Prostate gland (tissue), 2 donors: ENCODE data around the gene CALHM2. TPM values are rescaled to one million over a fixed set of nuclear protein-coding genes. Genes with fewer than 3 reads are reported as not detected.

Experiments
- DNase-seq: peaks from one replicate; pipeline ENCODE4 v3.0.0-alpha.2; 2019; ENCODE audit warnings: low spot score
- H3K27ac ChIP-seq, 2 donors: fragments of 200-600 bp; sonication (generic); 2 replicates each; pipeline ENCODE4 v1.5.1; 2017 to 2019
- H3K27me3 ChIP-seq: fragments of 200-600 bp; sonication (generic); replicated peaks from 2 replicates; pipeline ENCODE4 v1.5.1; 2019; ENCODE audit not compliant: insufficient read depth
- H3K36me3 ChIP-seq, 2 donors: fragments of 200-600 bp; sonication (generic); 1 replicate in 1 of 2; 2 replicates in 1 of 2; pipeline versions ENCODE4 v1.5.1 to v1.8.1; 2017 to 2019
- H3K4me1 ChIP-seq: fragments of 200-600 bp; sonication (generic); replicated peaks from 2 replicates; pipeline ENCODE4 v1.5.1; 2019
- H3K4me3 ChIP-seq, 2 donors: fragments of 200-600 bp; sonication (generic); 2 replicates each; pipeline ENCODE4 v1.5.1; 2017 to 2019
- H3K9me3 ChIP-seq: fragments of 200-600 bp; sonication (generic); 2 replicates; pipeline ENCODE4 v1.5.1; 2017
- POLR2A ChIP-seq: fragments of 450-650 bp; IDR thresholded peaks from one replicate; pipeline ENCODE4 v1.6.1; 2016; ENCODE audit warnings: antibody characterized with exemption, mild to moderate bottlenecking
- POLR2AphosphoS5 ChIP-seq: sonication (generic); formaldehyde crosslinking; IDR thresholded peaks from one replicate; pipeline ENCODE4 v1.6.1; 2017; ENCODE audit warnings: antibody characterized with exemption
- WGBS: methylation state at CpG from one replicate; pipeline ENCODE4 v1.1.5; 2018; 5-methylcytosine and 5-hydroxymethylcytosine counted together
- intact Hi-C: fragments of 100-400 bp; cut with DNase I; formaldehyde crosslinking; loops from one replicate; pipeline ENCODE4 v1.14.2; 2022
- total RNA-seq, 2 donors: library from RNA; depleted of rRNA; stranded (reverse); fragments of >200 nt; gene quantifications; one replicate each; pipeline ENCODE4 v1.1.0, GENCODE V29; 2016
- TF ChIP-seq, protein P1 (sequence below), 4 experiments: fragments of 200-600 bp in 2 of 4; fragments of 450-650 bp in 2 of 4; sonication (generic) in 2 of 4; IDR thresholded peaks; 1 replicate in 3 of 4; 2 replicates in 1 of 4; pipeline ENCODE4 v1.5.1; 2016 to 2019; ENCODE audit warnings: antibody characterized with exemption in 4 of 4, mild to moderate bottlenecking in 2 of 4, moderate library complexity in 2 of 4

CALHM2 gene
- total RNA-seq, 2 donors from 2014 or later: 11.7 to 82.8 TPM

DNA sequence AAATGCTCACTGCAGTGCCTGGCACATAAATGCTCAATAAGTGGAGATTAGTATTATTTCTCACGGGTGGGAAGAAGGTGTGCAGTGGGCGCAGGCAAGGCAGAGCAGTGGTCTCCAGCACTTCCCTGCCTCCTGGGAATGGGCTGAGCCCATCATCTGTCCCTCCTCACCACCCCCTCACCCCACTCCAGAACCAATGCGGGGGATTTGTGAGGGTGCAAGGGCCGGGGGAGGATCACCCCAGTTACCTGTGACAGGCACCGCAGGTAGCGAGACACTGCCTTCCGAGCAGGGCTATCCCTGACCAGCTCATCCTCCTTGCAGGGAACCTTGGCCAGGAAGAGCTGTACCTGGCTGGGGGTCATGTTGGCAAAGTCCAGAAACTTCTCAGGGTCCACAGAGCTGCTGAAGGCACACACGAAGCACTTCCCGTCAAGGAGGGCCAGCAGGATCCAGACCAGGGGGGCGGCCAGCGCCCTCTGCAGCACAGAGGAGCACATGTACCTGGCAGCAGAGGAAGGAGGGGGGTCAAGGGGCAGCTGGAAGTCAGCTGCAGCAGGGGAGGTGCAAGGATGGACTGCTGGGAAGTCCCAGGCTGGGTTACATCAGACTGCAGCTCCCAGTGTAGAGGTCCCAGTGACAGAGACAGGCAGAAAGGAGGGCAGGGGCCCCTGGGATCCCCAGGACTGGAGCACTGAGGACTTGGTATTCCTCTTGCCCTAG is 24.0 kb upstream of the CALHM2 start:
- H3K4me1 ChIP-seq: no peaks in the 10 kb centered on the region
- 64% methylated on average over 11 of the region's 11 CpGs for WGBS
- no peaks in the 10 kb centered on the region for H3K27me3 ChIP-seq
- intact Hi-C loops: no loop called here
- no peaks in the 10 kb centered on the region for H3K36me3 ChIP-seq
- DNase-seq: no peak
- no peak overlapping the region for H3K27ac ChIP-seq
- TF ChIP-seq POLR2AphosphoS5: no peak
- no peak for TF ChIP-seq POLR2A
- TF ChIP-seq, protein P1, sequence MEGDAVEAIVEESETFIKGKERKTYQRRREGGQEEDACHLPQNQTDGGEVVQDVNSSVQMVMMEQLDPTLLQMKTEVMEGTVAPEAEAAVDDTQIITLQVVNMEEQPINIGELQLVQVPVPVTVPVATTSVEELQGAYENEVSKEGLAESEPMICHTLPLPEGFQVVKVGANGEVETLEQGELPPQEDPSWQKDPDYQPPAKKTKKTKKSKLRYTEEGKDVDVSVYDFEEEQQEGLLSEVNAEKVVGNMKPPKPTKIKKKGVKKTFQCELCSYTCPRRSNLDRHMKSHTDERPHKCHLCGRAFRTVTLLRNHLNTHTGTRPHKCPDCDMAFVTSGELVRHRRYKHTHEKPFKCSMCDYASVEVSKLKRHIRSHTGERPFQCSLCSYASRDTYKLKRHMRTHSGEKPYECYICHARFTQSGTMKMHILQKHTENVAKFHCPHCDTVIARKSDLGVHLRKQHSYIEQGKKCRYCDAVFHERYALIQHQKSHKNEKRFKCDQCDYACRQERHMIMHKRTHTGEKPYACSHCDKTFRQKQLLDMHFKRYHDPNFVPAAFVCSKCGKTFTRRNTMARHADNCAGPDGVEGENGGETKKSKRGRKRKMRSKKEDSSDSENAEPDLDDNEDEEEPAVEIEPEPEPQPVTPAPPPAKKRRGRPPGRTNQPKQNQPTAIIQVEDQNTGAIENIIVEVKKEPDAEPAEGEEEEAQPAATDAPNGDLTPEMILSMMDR (IDR thresholded peaks at IDR 0.05): no peak
- H3K4me3 ChIP-seq: no peak overlapping the region
- no peaks in the 10 kb centered on the region for H3K9me3 ChIP-seq

DNA sequence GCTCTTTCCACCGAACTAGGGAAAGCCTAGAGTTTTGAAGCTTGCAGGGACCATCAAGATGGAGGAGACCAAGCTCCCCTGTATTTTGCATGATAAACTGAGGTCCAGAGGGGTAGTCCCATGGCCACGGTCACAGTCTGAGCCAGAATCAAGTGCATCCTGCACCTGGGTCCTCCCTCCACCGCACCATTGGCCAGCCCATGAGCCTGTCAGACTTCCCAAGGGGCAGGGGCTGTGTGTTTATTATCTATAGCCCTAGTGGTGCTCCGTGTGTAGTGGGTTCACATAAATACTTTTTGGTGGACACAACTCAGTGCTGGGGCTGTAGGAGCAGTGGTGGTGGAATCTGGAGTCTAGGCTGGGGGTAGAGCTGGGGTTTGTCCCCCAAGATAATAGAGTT is 23.3 kb upstream of the CALHM2 start:
- TF ChIP-seq POLR2AphosphoS5: no peak
- 86% methylated on average over 4 of the region's 4 CpGs for WGBS

DNA sequence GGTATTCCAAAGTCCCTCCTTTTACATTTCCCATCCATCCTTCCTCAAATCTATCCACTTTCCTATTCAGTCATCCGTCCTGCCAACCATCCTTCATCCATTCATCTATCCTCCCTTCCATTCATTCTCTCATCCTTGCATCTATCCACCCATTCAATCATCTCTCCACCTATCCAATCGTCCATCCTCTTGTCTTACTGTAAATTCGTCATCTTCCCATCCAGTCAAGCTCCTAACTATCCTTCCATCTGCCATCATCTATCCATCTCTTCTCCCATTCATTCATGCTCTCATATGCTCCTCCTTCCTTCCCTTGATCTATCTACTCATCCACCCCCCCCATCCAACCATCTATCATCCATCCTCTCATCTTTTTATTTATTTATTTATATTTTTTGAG is 21.9 kb upstream of the CALHM2 start:
- Histone ChIP-seq H3K27me3 (no peaks in the 10 kb centered on the region), H3K36me3 (no peaks in the 10 kb centered on the region), H3K4me3 (no peak overlapping the region), H3K27ac (no peak overlapping the region), H3K4me1 (no peaks in the 10 kb centered on the region), H3K9me3 (no peaks in the 10 kb centered on the region)
- 95% methylated on average over 3 of the region's 3 CpGs for WGBS
- TF ChIP-seq POLR2AphosphoS5: no peak
- TF ChIP-seq POLR2A: no peak
- TF ChIP-seq, protein P1 (IDR thresholded peaks at IDR 0.05): no peak
- DNase-seq: no peak
- intact Hi-C loops: no loop called here

More for the DNA sequence above, 23.3 kb upstream of the CALHM2 start:
- Histone ChIP-seq H3K27me3 (no peaks in the 10 kb centered on the region), H3K36me3 (no peaks in the 10 kb centered on the region), H3K4me3 (no peak overlapping the region), H3K9me3 (no peaks in the 10 kb centered on the region), H3K27ac (no peak overlapping the region), H3K4me1 (no peaks in the 10 kb centered on the region)
- intact Hi-C loops: no loop called here
- no peak for DNase-seq

DNA sequence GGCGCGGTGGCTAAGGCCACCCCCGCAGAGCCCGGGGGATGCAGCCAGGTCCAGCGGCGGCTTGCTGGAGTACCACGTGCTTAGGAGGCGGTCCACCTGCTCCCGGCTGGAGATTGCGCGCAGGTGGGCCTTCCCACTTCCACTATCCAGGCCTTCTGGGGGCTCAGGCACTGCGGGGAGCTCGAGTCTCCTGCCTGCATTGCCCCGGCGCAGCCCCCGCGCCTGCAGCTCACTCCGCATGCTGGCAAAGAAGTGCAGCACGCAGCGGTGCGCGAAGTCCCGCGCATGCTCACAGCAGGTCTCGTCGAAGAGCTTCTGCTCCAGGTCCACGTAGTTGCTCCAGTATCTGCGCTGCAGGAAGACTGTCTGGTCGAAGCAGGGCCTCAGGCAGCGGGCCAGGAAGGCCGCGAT is 21.1 kb upstream of the CALHM2 start:
- no peak overlapping the region for H3K4me3 ChIP-seq
- intact Hi-C loops: no loop called here
- TF ChIP-seq, protein P1 (IDR thresholded peaks at IDR 0.05): no peak
- no peak for TF ChIP-seq POLR2A
- no peak for TF ChIP-seq POLR2AphosphoS5
- H3K36me3 ChIP-seq: no peaks in the 10 kb centered on the region
- DNase-seq: no peak
- no peaks in the 10 kb centered on the region for H3K27me3 ChIP-seq
- H3K4me1 ChIP-seq: no peaks in the 10 kb centered on the region
- no peak overlapping the region for H3K27ac ChIP-seq
- H3K9me3 ChIP-seq: no peaks in the 10 kb centered on the region
- 64% methylated on average over 30 of the region's 32 CpGs for WGBS

DNA sequence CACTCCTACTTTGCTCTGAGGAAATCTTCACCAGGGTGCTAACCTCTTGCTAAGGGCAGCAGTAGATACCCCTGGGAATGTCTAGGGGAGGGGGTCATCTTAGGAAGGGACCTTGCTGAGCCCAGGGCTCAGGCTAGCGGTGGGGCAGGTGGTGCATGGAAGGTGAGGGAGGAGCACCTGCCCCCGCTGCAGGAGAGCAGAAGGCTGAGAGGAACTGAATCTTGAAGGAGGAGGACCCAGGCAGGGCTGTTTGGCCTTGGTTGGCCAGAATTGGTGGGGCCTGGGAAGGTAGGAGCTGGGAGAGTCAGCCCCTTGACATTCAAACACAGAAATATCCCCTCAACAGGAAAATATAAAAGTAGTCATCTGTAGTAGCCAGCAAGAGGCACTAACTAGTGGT is 19.8 kb upstream of the CALHM2 start:
- H3K4me3 ChIP-seq: no peak overlapping the region
- WGBS: 88% methylated on average over 2 of the region's 2 CpGs
- no peak for DNase-seq
- no peak for TF ChIP-seq POLR2AphosphoS5
- TF ChIP-seq, protein P1 (IDR thresholded peaks at IDR 0.05): no peak
- no peak for TF ChIP-seq POLR2A
- no peaks in the 10 kb centered on the region for H3K4me1 ChIP-seq
- no peaks in the 10 kb centered on the region for H3K27me3 ChIP-seq
- H3K36me3 ChIP-seq: no peaks in the 10 kb centered on the region
- H3K27ac ChIP-seq: no peak overlapping the region
- no peaks in the 10 kb centered on the region for H3K9me3 ChIP-seq
- intact Hi-C loops: no loop called here
